Measurements from ENCODE around the gene ISX. TPM values are rescaled to one million over a fixed set of nuclear protein-coding genes. Genes with fewer than 3 reads are reported as not detected.

ISX gene
- total RNA-seq, 1 donor from 2014 or later, result not detected

GRCh38 chr22:35054064-35054463 lies 11.9 kb upstream of the ISX start:
- Histone ChIP-seq H3K27ac (no peak overlapping the region), H3K4me1 (no peaks in the 10 kb centered on the region), H3K4me3 (no peak overlapping the region), H3K9me3 (no peaks in the 10 kb centered on the region), H3K27me3 (peaks cover 6% of the 10 kb centered on the region), H3K36me3 (no peaks in the 10 kb centered on the region)
- TF ChIP-seq CTCF (IDR thresholded peaks at IDR 0.05), result no peak
- no peak for ATAC-seq
- DNase-seq, result no peak
- intact Hi-C loops (cut with DNase I), result no loop called here

- Histone ChIP-seq H3K9me3 (no peaks in the 10 kb centered on the region), H3K4me1 (no peaks in the 10 kb centered on the region), H3K36me3 (no peaks in the 10 kb centered on the region), H3K27ac (no peak overlapping the region), H3K4me3 (no peak overlapping the region), H3K27me3 (peaks cover 6% of the 10 kb centered on the region)
- ATAC-seq, result no peak
- intact Hi-C loops (cut with DNase I), result no loop called here
- DNase-seq, result no peak
- TF ChIP-seq CTCF (IDR thresholded peaks at IDR 0.05), result no peak
Measured at GRCh38 chr22:35056486-35056885, 9.5 kb upstream of the ISX start.

GRCh38 chr22:35057155-35057554 lies 8.8 kb upstream of the ISX start:
- Histone ChIP-seq H3K9me3 (no peaks in the 10 kb centered on the region), H3K27ac (no peak overlapping the region), H3K4me3 (no peak overlapping the region), H3K27me3 (peaks cover 6% of the 10 kb centered on the region), H3K4me1 (no peaks in the 10 kb centered on the region), H3K36me3 (no peaks in the 10 kb centered on the region)
- TF ChIP-seq CTCF (IDR thresholded peaks at IDR 0.05), result no peak
- no peak for DNase-seq
- ATAC-seq, result no peak
- intact Hi-C loops (cut with DNase I), result no loop called here

- H3K4me1 ChIP-seq, result no peaks in the 10 kb centered on the region
- ATAC-seq, result no peak
- H3K36me3 ChIP-seq, result no peaks in the 10 kb centered on the region
- TF ChIP-seq CTCF (IDR thresholded peaks at IDR 0.05), result no peak
- no peak overlapping the region for H3K4me3 ChIP-seq
- no peaks in the 10 kb centered on the region for H3K27me3 ChIP-seq
- intact Hi-C loops (cut with DNase I), result no loop called here
- no peak overlapping the region for H3K27ac ChIP-seq
- H3K9me3 ChIP-seq, result no peaks in the 10 kb centered on the region
- no peak for DNase-seq
Measured at GRCh38 chr22:35059632-35060031, 6.3 kb upstream of the ISX start.

GRCh38 chr22:35064664-35065063 lies 1.3 kb upstream of the ISX start:
- H3K36me3 ChIP-seq, result no peaks in the 10 kb centered on the region
- H3K27ac ChIP-seq, result no peak overlapping the region
- no peak for TF ChIP-seq CTCF (IDR thresholded peaks at IDR 0.05)
- H3K4me1 ChIP-seq, result no peaks in the 10 kb centered on the region
- DNase-seq, result no peak
- H3K4me3 ChIP-seq, result no peak overlapping the region
- no peak for ATAC-seq
- intact Hi-C loops (cut with DNase I), result no loop called here
- no peaks in the 10 kb centered on the region for H3K27me3 ChIP-seq
- no peaks in the 10 kb centered on the region for H3K9me3 ChIP-seq

GRCh38 chr22:35065183-35065582 lies 775 bp upstream of the ISX start:
- Histone ChIP-seq H3K36me3 (no peaks in the 10 kb centered on the region), H3K27me3 (no peaks in the 10 kb centered on the region), H3K9me3 (no peaks in the 10 kb centered on the region), H3K27ac (no peak overlapping the region), H3K4me3 (no peak overlapping the region), H3K4me1 (no peaks in the 10 kb centered on the region)
- ATAC-seq (no peak), DNase-seq (no peak)
- no peak for TF ChIP-seq CTCF (IDR thresholded peaks at IDR 0.05)
- intact Hi-C loops (cut with DNase I), result no loop called here
